HepG2 (cell line): Measurements from ENCODE around the gene ADI1.

Source experiments
- EZH2 ChIP-seq: conservative IDR thresholded peaks from 2 replicates; pipeline ENCODE4 v1.6.1; 2012; ENCODE audit warnings: mild to moderate bottlenecking, low read depth, low read length, moderate library complexity
- FOXM1 ChIP-seq: sonication (generic); formaldehyde crosslinking; IDR thresholded peaks from 2 replicates; pipeline ENCODE4 v1.5.0; 2020; ENCODE audit warnings: missing genetic modification reagents
- HES4 ChIP-seq: sonication (generic); formaldehyde crosslinking; IDR thresholded peaks from 2 replicates; pipeline ENCODE4 v1.9.0; 2021; ENCODE audit warnings: mild to moderate bottlenecking, missing genetic modification reagents, borderline replicate concordance
- THAP11 ChIP-seq: IDR thresholded peaks from 2 replicates; pipeline ENCODE4 v1.6.1; 2016; ENCODE audit warnings: missing biosample characterization, missing genetic modification reagents
- ZFP1 ChIP-seq: IDR thresholded peaks from 2 replicates; pipeline ENCODE4 v1.6.1; 2016
- ZSCAN25 ChIP-seq: sonication (generic); formaldehyde crosslinking; IDR thresholded peaks from 2 replicates; pipeline ENCODE4 v1.8.0; 2022; ENCODE audit warnings: mild to moderate bottlenecking, missing genetic modification reagents

- TF ChIP-seq EZH2 = no peak
- TF ChIP-seq HES4 (CRISPR knock-in tag) = no peak
- no peak for TF ChIP-seq FOXM1 (CRISPR knock-in tag)
- no peak for TF ChIP-seq ZFP1 (CRISPR knock-in tag)
- no peak for TF ChIP-seq THAP11 (CRISPR knock-in tag)
- no peak for TF ChIP-seq ZSCAN25
Measured at GRCh38 chr2:3449086-3449485, 70.2 kb downstream of the ADI1 start.
